HepG2 (cell line): ENCODE results near the gene USP35. TPM values are rescaled to one million over a fixed set of nuclear protein-coding genes. Genes with fewer than 3 reads are reported as not detected.

Experiments used
- AHDC1 ChIP-seq: sonication (generic); formaldehyde crosslinking; IDR thresholded peaks from 2 replicates; pipeline ENCODE4 v1.5.1; 2020; ENCODE audit warnings: mild to moderate bottlenecking, missing genetic modification reagents, borderline replicate concordance
- CAMTA2 ChIP-seq: sonication (generic); formaldehyde crosslinking; IDR thresholded peaks from 2 replicates; pipeline ENCODE4 v1.4.0; 2020; ENCODE audit warnings: mild to moderate bottlenecking, missing genetic modification reagents, borderline replicate concordance
- CENPT ChIP-seq: sonication (generic); formaldehyde crosslinking; IDR thresholded peaks from 2 replicates; pipeline ENCODE4 v1.8.0; 2022; ENCODE audit warnings: low read depth, mild to moderate bottlenecking, moderate library complexity, missing genetic modification reagents
- CENPX ChIP-seq: sonication (generic); formaldehyde crosslinking; IDR thresholded peaks from 2 replicates; pipeline ENCODE4 v1.9.0; 2021; ENCODE audit warnings: mild to moderate bottlenecking, missing genetic modification reagents, moderate library complexity
- GPBP1L1 ChIP-seq: sonication (generic); formaldehyde crosslinking; IDR thresholded peaks from 2 replicates; pipeline ENCODE4 v1.5.0; 2020; ENCODE audit warnings: mild to moderate bottlenecking, missing genetic modification reagents
- MTF1 ChIP-seq: sonication (generic); formaldehyde crosslinking; IDR thresholded peaks from 2 replicates; pipeline ENCODE4 v1.5.0; 2020; ENCODE audit warnings: missing genetic modification reagents
- PHB2 ChIP-seq: fragments of 450-650 bp; IDR thresholded peaks from 2 replicates; pipeline ENCODE4 v1.6.1; 2018; ENCODE audit not compliant: partially characterized antibody
- REPIN1 ChIP-seq: sonication (generic); formaldehyde crosslinking; IDR thresholded peaks from 2 replicates; pipeline ENCODE4 v1.8.0; 2022; ENCODE audit warnings: missing genetic modification reagents, low read depth, mild to moderate bottlenecking, borderline replicate concordance
- ZBTB14 ChIP-seq: sonication (generic); formaldehyde crosslinking; IDR thresholded peaks from 2 replicates; pipeline ENCODE4 v1.4.0; 2020; ENCODE audit warnings: missing genetic modification reagents
- ZC3H13 ChIP-seq: sonication (generic); formaldehyde crosslinking; IDR thresholded peaks from 2 replicates; pipeline ENCODE4 v1.8.1; 2023; ENCODE audit warnings: mild to moderate bottlenecking, missing genetic modification reagents, moderate library complexity
- ZNF292 ChIP-seq: sonication (generic); formaldehyde crosslinking; IDR thresholded peaks from 2 replicates; pipeline ENCODE4 v1.8.1; 2022; ENCODE audit warnings: mild to moderate bottlenecking, low read depth, missing genetic modification reagents, borderline replicate concordance
- ZNF343 ChIP-seq: sonication (generic); formaldehyde crosslinking; IDR thresholded peaks from 2 replicates; pipeline ENCODE4 v1.4.0; 2020; ENCODE audit warnings: mild to moderate bottlenecking, missing genetic modification reagents
- ZNF367 ChIP-seq: sonication (generic); formaldehyde crosslinking; IDR thresholded peaks from 2 replicates; pipeline ENCODE4 v1.4.0; 2020; ENCODE audit warnings: missing genetic modification reagents, borderline replicate concordance
- ZNF564 ChIP-seq: sonication (generic); formaldehyde crosslinking; IDR thresholded peaks from 2 replicates; pipeline ENCODE4 v1.8.1; 2023; ENCODE audit warnings: mild to moderate bottlenecking, missing genetic modification reagents
- ZNF574 ChIP-seq: sonication (generic); formaldehyde crosslinking; IDR thresholded peaks from 2 replicates; pipeline ENCODE4 v1.4.0; 2020; ENCODE audit warnings: missing genetic modification reagents
- ZUFSP ChIP-seq: sonication (generic); formaldehyde crosslinking; IDR thresholded peaks from 2 replicates; pipeline ENCODE4 v1.9.0; 2021; ENCODE audit warnings: missing genetic modification reagents, mild to moderate bottlenecking, borderline replicate concordance
- polyA plus RNA-seq, 8 experiments: library from polyadenylated mRNA; depleted of rRNA in 3 of 8; stranded (reverse) in 7 of 8; unstranded in 1 of 8; fragments of >200 nt; fragmentation: Illumina TruSeq in 4 of 8; extraction: Trizol in 4 of 8; gene quantifications; 2 replicates each; pipeline versions ENCODE4 v1.2.1 to v1.2.3, GENCODE V29; 2011 to 2016; ENCODE audit warnings: low read depth in 4 of 8, missing spikeins in 1 of 8, mixed read lengths in 1 of 8; ENCODE audit not compliant: insufficient read depth in 1 of 8
- total RNA-seq, 5 experiments: library from RNA; depleted of rRNA; stranded (reverse); fragments of >200 nt; fragmentation: Illumina TruSeq; extraction: Trizol; gene quantifications; 2 replicates each; pipeline ENCODE4 v1.2.3, GENCODE V29; 2016; ENCODE audit warnings: low read depth in 1 of 5

USP35 gene
- total and polyA plus RNA-seq, 2 of the 13 experiments (the other 11 are each of a cell fraction or from before 2014, with no cell fraction given), result 4.6 to 7.7 TPM

- TF ChIP-seq ZNF564 (CRISPR knock-in tag) (no peak), CENPX (no peak), PHB2 (no peak), ZNF574 (CRISPR knock-in tag) (no peak), MTF1 (CRISPR knock-in tag) (no peak), ZBTB14 (CRISPR knock-in tag) (no peak), GPBP1L1 (CRISPR knock-in tag) (no peak), ZNF367 (CRISPR knock-in tag) (no peak), ZC3H13 (CRISPR knock-in tag) (no peak), ZNF343 (no peak), ZNF292 (CRISPR knock-in tag) (peak; percentile 41; the same call in 1 of the 2 replicates), AHDC1 (no peak), CENPT (CRISPR knock-in tag) (no peak), CAMTA2 (no peak), ZUFSP (CRISPR knock-in tag) (no peak), REPIN1 (CRISPR knock-in tag) (no peak)
These were observed 9.2 kb upstream of the USP35 start (continued) for GRCh38 chr11:78179459-78180071.
